SK-N-SH treated with all-trans-retinoic acid at 6 μM for 48 hours (cell line): ENCODE results near the gene MAP4K4.

Experiments used
- ATAC-seq: fragments of 200-7000 bp; cut with Tn5 transposase; 3 replicates; pipeline ENCODE4 v1.9.1; 2020; ENCODE audit warnings: mild to moderate bottlenecking, moderate library complexity
- ARNTL ChIP-seq: fragments of 450-650 bp; formaldehyde crosslinking; IDR thresholded peaks from 2 replicates; pipeline ENCODE4 v1.5.0; 2020; ENCODE audit warnings: low read depth, mild to moderate bottlenecking, moderate library complexity, borderline replicate concordance
- BACH2 ChIP-seq: fragments of 250-450 bp; sonication (Bioruptor Pico); IDR thresholded peaks from 2 replicates; pipeline ENCODE4 v1.9.0; 2021; ENCODE audit warnings: mild to moderate bottlenecking, borderline replicate concordance
- CSDC2 ChIP-seq: fragments of 250-450 bp; sonication (Bioruptor Pico); IDR thresholded peaks from 2 replicates; pipeline ENCODE4 v1.5.0; 2020; ENCODE audit warnings: mild to moderate bottlenecking, moderate library complexity
- ESRRG ChIP-seq: fragments of 250-450 bp; sonication (Bioruptor Pico); IDR thresholded peaks from 2 replicates; pipeline ENCODE4 v1.6.1; 2021; ENCODE audit warnings: mild to moderate bottlenecking
- GLIS3 ChIP-seq: fragments of 250-450 bp; sonication (Bioruptor Pico); IDR thresholded peaks from 2 replicates; pipeline ENCODE4 v1.5.0; 2020; ENCODE audit warnings: mild to moderate bottlenecking, moderate library complexity
- ISL1 ChIP-seq: fragments of 250-450 bp; sonication (Bioruptor Pico); IDR thresholded peaks from 2 replicates; pipeline ENCODE4 v2.1.2; 2022; ENCODE audit warnings: mild to moderate bottlenecking, moderate library complexity
- OSR1 ChIP-seq: fragments of 250-450 bp; sonication (Bioruptor Pico); IDR thresholded peaks from 2 replicates; pipeline ENCODE4 v1.8.0; 2022; ENCODE audit warnings: moderate library complexity, mild to moderate bottlenecking, inconsistent platforms
- PPARA ChIP-seq: fragments of 250-450 bp; sonication (Bioruptor Pico); IDR thresholded peaks from 2 replicates; pipeline ENCODE4 v1.5.0; 2020; ENCODE audit warnings: mild to moderate bottlenecking, borderline replicate concordance
- RARB ChIP-seq: fragments of 250-450 bp; sonication (Bioruptor Pico); IDR thresholded peaks from 2 replicates; pipeline ENCODE4 v1.8.0; 2021; ENCODE audit warnings: mild to moderate bottlenecking, moderate library complexity
- SNAI2 ChIP-seq: fragments of 250-450 bp; sonication (Bioruptor Pico); IDR thresholded peaks from 2 replicates; pipeline ENCODE4 v1.5.0; 2020; ENCODE audit warnings: mild to moderate bottlenecking, moderate library complexity
- TCF4 ChIP-seq: fragments of 250-450 bp; sonication (Bioruptor Pico); IDR thresholded peaks from 2 replicates; pipeline ENCODE4 v1.8.0; 2021; ENCODE audit warnings: mild to moderate bottlenecking, moderate library complexity, borderline replicate concordance
- TOX ChIP-seq: fragments of 250-450 bp; sonication (Bioruptor Pico); IDR thresholded peaks from 2 replicates; pipeline ENCODE4 v1.8.0; 2021; ENCODE audit warnings: mild to moderate bottlenecking, moderate library complexity, borderline replicate concordance
- ZC3H10 ChIP-seq: fragments of 250-450 bp; sonication (Bioruptor Pico); IDR thresholded peaks from 2 replicates; pipeline ENCODE4 v1.5.1; 2021; ENCODE audit warnings: mild to moderate bottlenecking, moderate library complexity
- ZFP3 ChIP-seq: fragments of 250-450 bp; sonication (Bioruptor Pico); IDR thresholded peaks from 2 replicates; pipeline ENCODE4 v1.5.0; 2020; ENCODE audit warnings: mild to moderate bottlenecking, moderate library complexity
- ZFP30 ChIP-seq: fragments of 450-650 bp; formaldehyde crosslinking; IDR thresholded peaks from 2 replicates; pipeline ENCODE4 v1.5.0; 2022; ENCODE audit warnings: mild to moderate bottlenecking, moderate library complexity
- ZNF565 ChIP-seq: fragments of 450-650 bp; formaldehyde crosslinking; conservative IDR thresholded peaks from 2 replicates; pipeline ENCODE4 v1.5.0; 2020; ENCODE audit warnings: low read depth, mild to moderate bottlenecking, moderate library complexity
- ZNF70 ChIP-seq: fragments of 450-650 bp; formaldehyde crosslinking; IDR thresholded peaks from 2 replicates; pipeline ENCODE4 v1.5.0; 2020; ENCODE audit warnings: mild to moderate bottlenecking, moderate library complexity
- ZNF8 ChIP-seq: fragments of 450-650 bp; formaldehyde crosslinking; IDR thresholded peaks from 2 replicates; pipeline ENCODE4 v1.5.0; 2020; ENCODE audit warnings: mild to moderate bottlenecking, moderate library complexity
- TF ChIP-seq, protein P1 (sequence below): fragments of 250-450 bp; sonication (Bioruptor Pico); IDR thresholded peaks from 2 replicates; pipeline ENCODE4 v1.8.0; 2021; ENCODE audit warnings: low read depth, mild to moderate bottlenecking, moderate library complexity, borderline replicate concordance
- TF ChIP-seq, protein P2 (sequence below): fragments of 250-450 bp; sonication (Bioruptor Pico); IDR thresholded peaks from 2 replicates; pipeline ENCODE4 v1.5.0; 2020; ENCODE audit warnings: mild to moderate bottlenecking, moderate library complexity
- TF ChIP-seq, protein P3 (sequence below): fragments of 250-450 bp; sonication (Bioruptor Pico); IDR thresholded peaks from 2 replicates; pipeline ENCODE4 v1.5.1; 2020; ENCODE audit warnings: low read depth, mild to moderate bottlenecking, moderate library complexity
- TF ChIP-seq, protein P4 (sequence below): fragments of 250-450 bp; sonication (Bioruptor Pico); IDR thresholded peaks from 2 replicates; pipeline ENCODE4 v1.8.0; 2020; ENCODE audit warnings: mild to moderate bottlenecking, moderate library complexity, borderline replicate concordance
- TF ChIP-seq, protein P5 (sequence below): fragments of 250-450 bp; sonication (Bioruptor Pico); IDR thresholded peaks from 2 replicates; pipeline ENCODE4 v1.5.1; 2021; ENCODE audit warnings: mild to moderate bottlenecking, moderate library complexity

MAP4K4 gene

DNA sequence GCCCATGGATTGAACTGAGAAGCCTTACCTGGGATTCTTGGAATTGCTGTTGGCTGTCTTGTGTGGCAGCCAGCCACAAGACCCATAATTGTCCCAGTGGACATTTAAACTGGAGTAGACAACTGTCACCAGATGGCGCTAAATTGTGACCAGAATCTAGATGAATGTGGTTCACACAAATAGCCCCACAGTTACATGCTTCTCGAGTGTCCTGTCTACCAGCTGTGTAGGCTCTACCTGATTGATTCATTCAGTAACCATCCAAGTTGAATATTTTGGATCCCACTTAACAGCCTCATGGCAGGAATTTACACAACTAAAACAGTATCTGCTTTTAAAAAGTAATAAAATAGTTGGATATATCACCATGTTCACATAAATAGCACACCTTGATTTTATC is 73.2 kb downstream of the MAP4K4 start:
- peak; percentile 34 for ATAC-seq
- TF ChIP-seq ZNF70: no peak
- no peak for TF ChIP-seq TOX (CRISPR knock-in tag)
- no peak for TF ChIP-seq GLIS3
- TF ChIP-seq ZFP3: no peak
- no peak for TF ChIP-seq ZNF8
- TF ChIP-seq SNAI2: no peak
- TF ChIP-seq ZNF565: no peak
- no peak for TF ChIP-seq ISL1 (CRISPR knock-in tag)
- no peak for TF ChIP-seq ARNTL (CRISPR knock-in tag)
- no peak for TF ChIP-seq OSR1
- TF ChIP-seq, protein P1, sequence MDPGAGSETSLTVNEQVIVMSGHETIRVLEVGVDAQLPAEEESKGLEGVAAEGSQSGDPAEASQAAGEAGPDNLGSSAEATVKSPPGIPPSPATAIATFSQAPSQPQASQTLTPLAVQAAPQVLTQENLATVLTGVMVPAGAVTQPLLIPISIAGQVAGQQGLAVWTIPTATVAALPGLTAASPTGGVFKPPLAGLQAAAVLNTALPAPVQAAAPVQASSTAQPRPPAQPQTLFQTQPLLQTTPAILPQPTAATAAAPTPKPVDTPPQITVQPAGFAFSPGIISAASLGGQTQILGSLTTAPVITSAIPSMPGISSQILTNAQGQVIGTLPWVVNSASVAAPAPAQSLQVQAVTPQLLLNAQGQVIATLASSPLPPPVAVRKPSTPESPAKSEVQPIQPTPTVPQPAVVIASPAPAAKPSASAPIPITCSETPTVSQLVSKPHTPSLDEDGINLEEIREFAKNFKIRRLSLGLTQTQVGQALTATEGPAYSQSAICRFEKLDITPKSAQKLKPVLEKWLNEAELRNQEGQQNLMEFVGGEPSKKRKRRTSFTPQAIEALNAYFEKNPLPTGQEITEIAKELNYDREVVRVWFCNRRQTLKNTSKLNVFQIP: no peak
- TF ChIP-seq, protein P2, sequence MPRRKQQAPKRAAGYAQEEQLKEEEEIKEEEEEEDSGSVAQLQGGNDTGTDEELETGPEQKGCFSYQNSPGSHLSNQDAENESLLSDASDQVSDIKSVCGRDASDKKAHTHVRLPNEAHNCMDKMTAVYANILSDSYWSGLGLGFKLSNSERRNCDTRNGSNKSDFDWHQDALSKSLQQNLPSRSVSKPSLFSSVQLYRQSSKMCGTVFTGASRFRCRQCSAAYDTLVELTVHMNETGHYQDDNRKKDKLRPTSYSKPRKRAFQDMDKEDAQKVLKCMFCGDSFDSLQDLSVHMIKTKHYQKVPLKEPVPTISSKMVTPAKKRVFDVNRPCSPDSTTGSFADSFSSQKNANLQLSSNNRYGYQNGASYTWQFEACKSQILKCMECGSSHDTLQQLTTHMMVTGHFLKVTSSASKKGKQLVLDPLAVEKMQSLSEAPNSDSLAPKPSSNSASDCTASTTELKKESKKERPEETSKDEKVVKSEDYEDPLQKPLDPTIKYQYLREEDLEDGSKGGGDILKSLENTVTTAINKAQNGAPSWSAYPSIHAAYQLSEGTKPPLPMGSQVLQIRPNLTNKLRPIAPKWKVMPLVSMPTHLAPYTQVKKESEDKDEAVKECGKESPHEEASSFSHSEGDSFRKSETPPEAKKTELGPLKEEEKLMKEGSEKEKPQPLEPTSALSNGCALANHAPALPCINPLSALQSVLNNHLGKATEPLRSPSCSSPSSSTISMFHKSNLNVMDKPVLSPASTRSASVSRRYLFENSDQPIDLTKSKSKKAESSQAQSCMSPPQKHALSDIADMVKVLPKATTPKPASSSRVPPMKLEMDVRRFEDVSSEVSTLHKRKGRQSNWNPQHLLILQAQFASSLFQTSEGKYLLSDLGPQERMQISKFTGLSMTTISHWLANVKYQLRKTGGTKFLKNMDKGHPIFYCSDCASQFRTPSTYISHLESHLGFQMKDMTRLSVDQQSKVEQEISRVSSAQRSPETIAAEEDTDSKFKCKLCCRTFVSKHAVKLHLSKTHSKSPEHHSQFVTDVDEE (CRISPR knock-in tag): no peak
- TF ChIP-seq, protein P3, sequence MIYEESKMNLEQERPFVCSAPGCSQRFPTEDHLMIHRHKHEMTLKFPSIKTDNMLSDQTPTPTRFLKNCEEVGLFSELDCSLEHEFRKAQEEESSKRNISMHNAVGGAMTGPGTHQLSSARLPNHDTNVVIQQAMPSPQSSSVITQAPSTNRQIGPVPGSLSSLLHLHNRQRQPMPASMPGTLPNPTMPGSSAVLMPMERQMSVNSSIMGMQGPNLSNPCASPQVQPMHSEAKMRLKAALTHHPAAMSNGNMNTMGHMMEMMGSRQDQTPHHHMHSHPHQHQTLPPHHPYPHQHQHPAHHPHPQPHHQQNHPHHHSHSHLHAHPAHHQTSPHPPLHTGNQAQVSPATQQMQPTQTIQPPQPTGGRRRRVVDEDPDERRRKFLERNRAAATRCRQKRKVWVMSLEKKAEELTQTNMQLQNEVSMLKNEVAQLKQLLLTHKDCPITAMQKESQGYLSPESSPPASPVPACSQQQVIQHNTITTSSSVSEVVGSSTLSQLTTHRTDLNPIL (CRISPR knock-in tag): no peak
- TF ChIP-seq ZC3H10 (CRISPR knock-in tag): no peak

DNA sequence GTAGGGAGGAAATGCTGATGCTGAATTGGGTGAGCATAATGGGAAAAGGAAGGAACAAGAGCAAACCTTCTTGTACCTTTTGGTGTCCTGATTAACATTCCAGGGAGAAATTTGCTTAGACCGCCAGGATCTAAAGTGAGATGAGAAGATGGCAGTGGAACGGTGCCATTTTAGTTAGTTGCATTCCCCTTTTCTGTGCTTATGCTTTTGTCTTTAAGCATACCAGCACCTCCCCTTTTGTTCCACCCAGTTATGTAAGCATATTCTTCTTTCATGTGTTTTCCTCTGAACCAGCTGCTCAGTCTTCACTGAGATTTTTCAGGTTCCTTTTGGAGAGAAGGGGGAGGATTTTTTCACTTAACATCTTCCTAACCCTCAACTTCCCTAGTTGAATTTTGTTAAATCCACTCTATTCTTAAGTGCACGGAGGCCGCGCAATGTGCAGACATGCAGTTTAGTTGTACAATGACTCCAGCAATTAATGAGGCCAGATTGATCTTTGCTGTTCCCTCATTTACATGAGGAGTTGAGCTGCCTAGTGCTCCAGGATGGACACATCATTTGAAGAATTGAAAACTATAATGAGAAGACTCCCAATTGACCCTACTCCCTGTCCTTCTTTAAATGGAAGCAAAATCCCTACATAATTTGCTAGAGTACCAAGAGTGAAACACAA is 73.9 kb downstream of the MAP4K4 start:
- ATAC-seq: no peak
- TF ChIP-seq RARB (CRISPR knock-in tag): no peak
- TF ChIP-seq ZNF8: no peak
- TF ChIP-seq, protein P4, sequence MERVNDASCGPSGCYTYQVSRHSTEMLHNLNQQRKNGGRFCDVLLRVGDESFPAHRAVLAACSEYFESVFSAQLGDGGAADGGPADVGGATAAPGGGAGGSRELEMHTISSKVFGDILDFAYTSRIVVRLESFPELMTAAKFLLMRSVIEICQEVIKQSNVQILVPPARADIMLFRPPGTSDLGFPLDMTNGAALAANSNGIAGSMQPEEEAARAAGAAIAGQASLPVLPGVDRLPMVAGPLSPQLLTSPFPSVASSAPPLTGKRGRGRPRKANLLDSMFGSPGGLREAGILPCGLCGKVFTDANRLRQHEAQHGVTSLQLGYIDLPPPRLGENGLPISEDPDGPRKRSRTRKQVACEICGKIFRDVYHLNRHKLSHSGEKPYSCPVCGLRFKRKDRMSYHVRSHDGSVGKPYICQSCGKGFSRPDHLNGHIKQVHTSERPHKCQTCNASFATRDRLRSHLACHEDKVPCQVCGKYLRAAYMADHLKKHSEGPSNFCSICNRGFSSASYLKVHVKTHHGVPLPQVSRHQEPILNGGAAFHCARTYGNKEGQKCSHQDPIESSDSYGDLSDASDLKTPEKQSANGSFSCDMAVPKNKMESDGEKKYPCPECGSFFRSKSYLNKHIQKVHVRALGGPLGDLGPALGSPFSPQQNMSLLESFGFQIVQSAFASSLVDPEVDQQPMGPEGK (CRISPR knock-in tag): no peak
- no peak for TF ChIP-seq ESRRG
- TF ChIP-seq ZC3H10 (CRISPR knock-in tag): no peak

DNA sequence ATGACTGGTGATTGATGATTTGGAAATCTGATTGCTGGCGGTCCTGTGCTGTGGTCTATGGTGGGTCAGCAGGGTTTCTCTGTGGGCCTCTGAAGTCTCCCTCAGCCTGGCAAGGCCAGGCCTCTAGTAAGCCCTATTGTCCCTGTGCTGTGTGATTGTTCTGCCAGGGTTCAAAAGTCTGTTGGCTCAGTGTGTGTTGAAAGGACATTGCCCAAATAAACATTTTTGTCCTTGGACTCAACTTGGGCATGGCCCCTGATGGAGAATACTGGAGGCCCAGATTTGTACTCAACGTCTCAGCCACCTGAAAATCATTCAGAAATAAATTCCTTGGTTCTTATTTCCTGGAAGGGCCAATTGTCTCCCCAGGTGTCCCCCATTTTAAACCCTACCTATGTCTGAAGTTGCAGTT is 74.4 kb downstream of the MAP4K4 start:
- TF ChIP-seq GLIS3: no peak
- TF ChIP-seq, protein P1: no peak
- TF ChIP-seq PPARA (CRISPR knock-in tag): no peak
- TF ChIP-seq ZC3H10 (CRISPR knock-in tag): no peak
- no peak for TF ChIP-seq CSDC2 (CRISPR knock-in tag)
- TF ChIP-seq, protein P4 (CRISPR knock-in tag): no peak
- TF ChIP-seq ZFP30: no peak
- no peak for TF ChIP-seq BACH2 (CRISPR knock-in tag)
- TF ChIP-seq ZNF70: no peak
- no peak for TF ChIP-seq ZNF565
- TF ChIP-seq ZNF8: no peak
- no peak for TF ChIP-seq TOX (CRISPR knock-in tag)
- TF ChIP-seq, protein P5, sequence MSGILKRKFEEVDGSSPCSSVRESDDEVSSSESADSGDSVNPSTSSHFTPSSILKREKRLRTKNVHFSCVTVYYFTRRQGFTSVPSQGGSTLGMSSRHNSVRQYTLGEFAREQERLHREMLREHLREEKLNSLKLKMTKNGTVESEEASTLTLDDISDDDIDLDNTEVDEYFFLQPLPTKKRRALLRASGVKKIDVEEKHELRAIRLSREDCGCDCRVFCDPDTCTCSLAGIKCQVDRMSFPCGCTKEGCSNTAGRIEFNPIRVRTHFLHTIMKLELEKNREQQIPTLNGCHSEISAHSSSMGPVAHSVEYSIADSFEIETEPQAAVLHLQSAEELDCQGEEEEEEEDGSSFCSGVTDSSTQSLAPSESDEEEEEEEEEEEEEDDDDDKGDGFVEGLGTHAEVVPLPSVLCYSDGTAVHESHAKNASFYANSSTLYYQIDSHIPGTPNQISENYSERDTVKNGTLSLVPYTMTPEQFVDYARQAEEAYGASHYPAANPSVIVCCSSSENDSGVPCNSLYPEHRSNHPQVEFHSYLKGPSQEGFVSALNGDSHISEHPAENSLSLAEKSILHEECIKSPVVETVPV (CRISPR knock-in tag): no peak
- TF ChIP-seq, protein P3 (CRISPR knock-in tag): no peak
- TF ChIP-seq SNAI2: no peak
- TF ChIP-seq RARB (CRISPR knock-in tag): no peak
- TF ChIP-seq TCF4: no peak

More for the DNA sequence above, 74.4 kb downstream of the MAP4K4 start:
- no peak for ATAC-seq
